Spleen (tissue), 7 donors: Measurements from ENCODE around the gene STK26.

ENCODE experiments used
- POLR2A ChIP-seq, 3 donors: fragments of 450-650 bp; IDR thresholded peaks; one replicate each; pipeline ENCODE4 v1.5.1; 2017; ENCODE audit warnings: antibody characterized with exemption in 3 of 3, mild to moderate bottlenecking in 1 of 3
- POLR2AphosphoS5 ChIP-seq, 3 donors: sonication (generic); formaldehyde crosslinking; IDR thresholded peaks; one replicate each; pipeline ENCODE4 v1.5.1; 2017; ENCODE audit warnings: antibody characterized with exemption in 3 of 3
- TF ChIP-seq, protein P1 (sequence below), 11 experiments: fragments of 200-600 bp in 7 of 11; fragments of 450-650 bp in 4 of 11; sonication (generic) in 4 of 11; IDR thresholded peaks in 8 of 11; conservative IDR thresholded peaks in 3 of 11; 1 replicate in 7 of 11; 2 replicates in 4 of 11; pipeline versions ENCODE4 v1.4.0 to v1.8.0; 2016 to 2021; ENCODE audit warnings: antibody characterized with exemption in 11 of 11, inconsistent platforms in 4 of 11, mild to moderate bottlenecking in 1 of 11
- donor health status: DM: no; HTN: no; CAD: no; lungs with moderate emphysema.
- donor health status: DM: no; HTN: no; CAD: no.
- donor health status: DM: no; HTN: no; CAD: no.

DNA sequence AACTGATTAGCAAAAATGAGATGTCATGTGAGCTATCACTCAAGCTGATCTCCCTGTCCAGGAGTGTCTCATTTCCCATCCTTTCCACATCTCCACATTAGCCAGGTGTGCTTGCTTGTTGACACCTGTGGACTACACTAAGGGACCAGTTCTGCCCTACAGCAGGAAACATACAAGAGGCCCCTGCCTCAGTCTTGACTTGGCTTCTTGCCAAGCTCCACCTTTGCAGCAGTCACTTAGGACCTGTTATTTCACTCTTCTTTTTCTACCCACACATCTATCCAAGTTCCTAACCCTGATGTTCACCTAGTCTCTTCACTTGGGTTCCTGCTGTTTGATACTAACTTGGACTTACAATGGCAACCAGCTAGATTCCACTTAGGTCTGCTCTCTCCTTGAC, 91.5 kb downstream of the STK26 start:
- TF ChIP-seq, protein P1, sequence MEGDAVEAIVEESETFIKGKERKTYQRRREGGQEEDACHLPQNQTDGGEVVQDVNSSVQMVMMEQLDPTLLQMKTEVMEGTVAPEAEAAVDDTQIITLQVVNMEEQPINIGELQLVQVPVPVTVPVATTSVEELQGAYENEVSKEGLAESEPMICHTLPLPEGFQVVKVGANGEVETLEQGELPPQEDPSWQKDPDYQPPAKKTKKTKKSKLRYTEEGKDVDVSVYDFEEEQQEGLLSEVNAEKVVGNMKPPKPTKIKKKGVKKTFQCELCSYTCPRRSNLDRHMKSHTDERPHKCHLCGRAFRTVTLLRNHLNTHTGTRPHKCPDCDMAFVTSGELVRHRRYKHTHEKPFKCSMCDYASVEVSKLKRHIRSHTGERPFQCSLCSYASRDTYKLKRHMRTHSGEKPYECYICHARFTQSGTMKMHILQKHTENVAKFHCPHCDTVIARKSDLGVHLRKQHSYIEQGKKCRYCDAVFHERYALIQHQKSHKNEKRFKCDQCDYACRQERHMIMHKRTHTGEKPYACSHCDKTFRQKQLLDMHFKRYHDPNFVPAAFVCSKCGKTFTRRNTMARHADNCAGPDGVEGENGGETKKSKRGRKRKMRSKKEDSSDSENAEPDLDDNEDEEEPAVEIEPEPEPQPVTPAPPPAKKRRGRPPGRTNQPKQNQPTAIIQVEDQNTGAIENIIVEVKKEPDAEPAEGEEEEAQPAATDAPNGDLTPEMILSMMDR (IDR thresholded peaks at IDR 0.05 in 8 of 11, conservative IDR thresholded peaks at IDR 0.05 in 3 of 11): no peak
- TF ChIP-seq POLR2A (IDR thresholded peaks at IDR 0.05): no peak
- no peak for TF ChIP-seq POLR2AphosphoS5 (IDR thresholded peaks at IDR 0.05)
